A549 (cell line): ENCODE results near the gene ZER1. TPM values are rescaled to one million over a fixed set of nuclear protein-coding genes. Genes with fewer than 3 reads are reported as not detected.

ENCODE experiments used
- ATAC-seq, 2 experiments: fragments of 200-7000 bp in 1 of 2; fragments of >200 bp in 1 of 2; cut with Nextera tagmentation in 1 of 2; cut with Tn5 transposase in 1 of 2; 3 replicates each; pipeline versions ENCODE4 v1.8.0 to v1.9.1; 2018 to 2020; ENCODE audit warnings: mild to moderate bottlenecking in 1 of 2, moderate library complexity in 1 of 2
- CTCF ChIA-PET: fragments of 300-600 bp; sonication (Branson Sonifier 250); formaldehyde crosslinking; extraction: SDS; loops from one replicate; lab custom pipeline; 2021; ENCODE audit warnings: antibody characterized with exemption, inconsistent platforms; lab: Yijun Ruan, JAX
- POLR2A ChIA-PET: fragments of 350-600 bp; formaldehyde crosslinking; extraction: SDS; loops from one replicate; lab custom pipeline; 2021; ENCODE audit warnings: antibody characterized with exemption, inconsistent platforms; lab: Yijun Ruan, JAX
- DNase-seq, 2 experiments: peaks; one replicate each; pipeline versions ENCODE4 v3.0.0 to v3.0.0-alpha.2; 2011 to 2016; ENCODE audit warnings: low read depth in 1 of 2, low spot score in 1 of 2
- FAIRE-seq: peaks from 2 replicates; lab custom pipeline; 2011; peaks lifted over from hg19 to GRCh38; lab: Jason Lieb, UNC
- H3K27ac ChIP-seq, 2 experiments: fragments of >200 bp; sonication (Bioruptor Twin); formaldehyde crosslinking; 3 replicates each; pipeline ENCODE4 v1.5.1; 2016 to 2017
- H3K4me1 ChIP-seq: fragments of >200 bp; sonication (Bioruptor Twin); formaldehyde crosslinking; 3 replicates; pipeline ENCODE4 v1.6.1; 2016
- H3K4me2 ChIP-seq: fragments of >200 bp; sonication (Bioruptor Twin); formaldehyde crosslinking; 3 replicates; pipeline ENCODE4 v1.6.1; 2016
- H3K4me3 ChIP-seq: fragments of >200 bp; sonication (Bioruptor Twin); formaldehyde crosslinking; 3 replicates; pipeline ENCODE4 v1.5.1; 2016
- H3K9me3 ChIP-seq: fragments of >200 bp; sonication (Bioruptor Twin); formaldehyde crosslinking; 3 replicates; pipeline ENCODE4 v1.6.1; 2016
- BHLHE40 ChIP-seq: IDR thresholded peaks from 2 replicates; pipeline ENCODE4 v1.6.1; 2012; ENCODE audit warnings: low read depth, low read length, inconsistent platforms
- CBX2 ChIP-seq: fragments of 200-600 bp; sonication (generic); IDR thresholded peaks from 2 replicates; pipeline ENCODE4 v1.6.1; 2016; ENCODE audit warnings: low read depth, mild to moderate bottlenecking, borderline replicate concordance
- CBX8 ChIP-seq: fragments of 200-600 bp; sonication (generic); IDR thresholded peaks from 2 replicates; pipeline ENCODE4 v1.6.1; 2016
- CEBPB ChIP-seq, 2 experiments: fragments of >200 bp in 1 of 2; sonication (Bioruptor Twin) in 1 of 2; formaldehyde crosslinking in 1 of 2; IDR thresholded peaks; 2 replicates each; pipeline ENCODE4 v1.6.1; 2012 to 2016
- CHD2 ChIP-seq: fragments of 150-350 bp; IDR thresholded peaks from 2 replicates; pipeline ENCODE4 v1.6.1; 2014; ENCODE audit warnings: low read length; ENCODE audit not compliant: partially characterized antibody
- E2F6 ChIP-seq: IDR thresholded peaks from 2 replicates; pipeline ENCODE4 v1.6.1; 2012; ENCODE audit warnings: low read depth, borderline replicate concordance
- EHF ChIP-seq: fragments of 250-450 bp; sonication (Bioruptor Pico); IDR thresholded peaks from 2 replicates; pipeline ENCODE4 v1.5.0; 2020; ENCODE audit warnings: mild to moderate bottlenecking
- EP300 ChIP-seq, 2 experiments: fragments of >200 bp; sonication (Bioruptor Twin); formaldehyde crosslinking; IDR thresholded peaks; 2 replicates in 1 of 2; 3 replicates in 1 of 2; pipeline ENCODE4 v1.6.1; 2016 to 2017
- JUNB ChIP-seq: fragments of >200 bp; sonication (Bioruptor Twin); formaldehyde crosslinking; IDR thresholded peaks from 2 replicates; pipeline ENCODE4 v1.6.1; 2016
- MYC ChIP-seq: IDR thresholded peaks from 2 replicates; pipeline ENCODE4 v1.6.1; 2012; ENCODE audit warnings: mild to moderate bottlenecking, inconsistent platforms, low read length, improper control_type of control experiment, borderline replicate concordance
- NFE2L2 ChIP-seq: fragments of 150-350 bp; conservative IDR thresholded peaks from 2 replicates; pipeline ENCODE4 v1.6.1; 2014; ENCODE audit warnings: low read length
- NPAS2 ChIP-seq: fragments of 250-450 bp; sonication (Bioruptor Pico); IDR thresholded peaks from 2 replicates; pipeline ENCODE4 v1.8.0; 2022; ENCODE audit warnings: mild to moderate bottlenecking, moderate library complexity, borderline replicate concordance
- PHF8 ChIP-seq: fragments of 200-600 bp; sonication (generic); IDR thresholded peaks from 2 replicates; pipeline ENCODE4 v1.6.1; 2016; ENCODE audit warnings: low read depth, mild to moderate bottlenecking, antibody characterized with exemption, moderate library complexity, borderline replicate concordance
- RFX5 ChIP-seq: fragments of 450-650 bp; IDR thresholded peaks from 2 replicates; pipeline ENCODE4 v1.7.1; 2014; ENCODE audit warnings: antibody characterized with exemption, mild to moderate bottlenecking, moderate library complexity
- SREBF2 ChIP-seq: fragments of 450-650 bp; IDR thresholded peaks from 2 replicates; pipeline ENCODE4 v1.6.1; 2014; ENCODE audit warnings: mild to moderate bottlenecking, moderate library complexity
- TP53 ChIP-seq: fragments of 250-450 bp; sonication (Bioruptor Pico); IDR thresholded peaks from 2 replicates; pipeline ENCODE4 v1.5.0; 2021; ENCODE audit warnings: mild to moderate bottlenecking, moderate library complexity
- WGBS: methylation state at CpG from one replicate; pipeline ENCODE4 v1.1.6; 2017; ENCODE audit errors: missing lambda C conversion rate; 5-methylcytosine and 5-hydroxymethylcytosine counted together
- polyA plus RNA-seq, 4 experiments: library from polyadenylated mRNA; depleted of rRNA in 3 of 4; stranded (reverse); fragments of >200 nt; fragmentation: RNase III in 1 of 4; extraction: RNeasy Plus Mini Kit Qiagen cat#74134 plus additional on column Dnase treatment in 1 of 4; gene quantifications; 2 replicates in 3 of 4; 3 replicates in 1 of 4; pipeline ENCODE4 v1.2.3, GENCODE V29; 2011 to 2017
- TF ChIP-seq, protein P1 (sequence below): IDR thresholded peaks from 2 replicates; pipeline ENCODE4 v1.6.1; 2012
- TF ChIP-seq, protein P2 (sequence below): fragments of 200-600 bp; sonication (generic); IDR thresholded peaks from 2 replicates; pipeline ENCODE4 v1.6.1; 2016; ENCODE audit warnings: antibody characterized with exemption, mild to moderate bottlenecking, moderate library complexity
- TF ChIP-seq, protein P3 (sequence below): fragments of >200 bp; sonication (Bioruptor Twin); formaldehyde crosslinking; IDR thresholded peaks from 2 replicates; pipeline ENCODE4 v1.6.1; 2016
- TF ChIP-seq, protein P4 (sequence below): fragments of 250-450 bp; sonication (Bioruptor Pico); IDR thresholded peaks from 2 replicates; pipeline ENCODE4 v1.5.0; 2020; ENCODE audit warnings: low read depth, mild to moderate bottlenecking, moderate library complexity

ZER1 gene
- polyA plus RNA-seq, 2 of the 4 experiments (the other 2 are of a cell fraction): 9.1 to 13.4 TPM

DNA sequence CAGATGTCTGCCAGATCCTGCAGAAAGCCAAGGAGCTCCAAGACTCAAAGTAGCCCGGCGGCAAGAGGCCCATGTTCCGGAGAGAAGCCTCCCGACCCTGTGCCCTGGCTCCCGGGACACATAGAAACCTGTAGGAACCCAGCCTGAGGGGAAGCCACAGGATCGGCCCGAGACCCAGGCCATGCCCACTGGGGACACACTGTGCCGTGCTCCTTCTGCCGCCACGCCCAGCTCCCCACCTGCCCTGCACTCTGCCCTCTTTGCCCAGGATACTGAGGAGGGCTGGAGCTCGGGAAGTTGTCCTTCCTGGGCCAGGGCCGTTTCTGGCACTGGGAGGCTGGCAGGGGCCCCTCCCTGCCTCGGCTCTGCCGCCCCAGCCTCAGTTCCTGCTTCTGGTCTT lies 36.1 kb upstream of the ZER1 start:
- no peak overlapping the region for H3K4me3 ChIP-seq
- 92% methylated on average over 12 of the region's 14 CpGs for WGBS
- H3K27ac ChIP-seq: no peak overlapping the region
- POLR2A ChIA-PET: no interaction called here
- no peak for FAIRE-seq
- H3K4me1 ChIP-seq: no peaks in the 10 kb centered on the region
- no peak for ATAC-seq
- TF ChIP-seq E2F6: no peak
- no peak for TF ChIP-seq BHLHE40
- TF ChIP-seq, protein P1, sequence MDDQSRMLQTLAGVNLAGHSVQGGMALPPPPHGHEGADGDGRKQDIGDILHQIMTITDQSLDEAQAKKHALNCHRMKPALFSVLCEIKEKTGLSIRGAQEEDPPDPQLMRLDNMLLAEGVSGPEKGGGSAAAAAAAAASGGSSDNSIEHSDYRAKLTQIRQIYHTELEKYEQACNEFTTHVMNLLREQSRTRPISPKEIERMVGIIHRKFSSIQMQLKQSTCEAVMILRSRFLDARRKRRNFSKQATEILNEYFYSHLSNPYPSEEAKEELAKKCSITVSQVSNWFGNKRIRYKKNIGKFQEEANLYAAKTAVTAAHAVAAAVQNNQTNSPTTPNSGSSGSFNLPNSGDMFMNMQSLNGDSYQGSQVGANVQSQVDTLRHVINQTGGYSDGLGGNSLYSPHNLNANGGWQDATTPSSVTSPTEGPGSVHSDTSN: no peak
- no peak for TF ChIP-seq JUNB
- no peak for TF ChIP-seq SREBF2
- no peak for TF ChIP-seq MYC
- no peak for TF ChIP-seq PHF8
- no peak for TF ChIP-seq RFX5
- TF ChIP-seq EP300 (IDR thresholded peaks at IDR 0.05): no peak
- no peak for TF ChIP-seq CEBPB (IDR thresholded peaks at IDR 0.05)
- TF ChIP-seq NPAS2 (CRISPR knock-in tag): no peak
- TF ChIP-seq CBX2: no peak
- TF ChIP-seq, protein P2, sequence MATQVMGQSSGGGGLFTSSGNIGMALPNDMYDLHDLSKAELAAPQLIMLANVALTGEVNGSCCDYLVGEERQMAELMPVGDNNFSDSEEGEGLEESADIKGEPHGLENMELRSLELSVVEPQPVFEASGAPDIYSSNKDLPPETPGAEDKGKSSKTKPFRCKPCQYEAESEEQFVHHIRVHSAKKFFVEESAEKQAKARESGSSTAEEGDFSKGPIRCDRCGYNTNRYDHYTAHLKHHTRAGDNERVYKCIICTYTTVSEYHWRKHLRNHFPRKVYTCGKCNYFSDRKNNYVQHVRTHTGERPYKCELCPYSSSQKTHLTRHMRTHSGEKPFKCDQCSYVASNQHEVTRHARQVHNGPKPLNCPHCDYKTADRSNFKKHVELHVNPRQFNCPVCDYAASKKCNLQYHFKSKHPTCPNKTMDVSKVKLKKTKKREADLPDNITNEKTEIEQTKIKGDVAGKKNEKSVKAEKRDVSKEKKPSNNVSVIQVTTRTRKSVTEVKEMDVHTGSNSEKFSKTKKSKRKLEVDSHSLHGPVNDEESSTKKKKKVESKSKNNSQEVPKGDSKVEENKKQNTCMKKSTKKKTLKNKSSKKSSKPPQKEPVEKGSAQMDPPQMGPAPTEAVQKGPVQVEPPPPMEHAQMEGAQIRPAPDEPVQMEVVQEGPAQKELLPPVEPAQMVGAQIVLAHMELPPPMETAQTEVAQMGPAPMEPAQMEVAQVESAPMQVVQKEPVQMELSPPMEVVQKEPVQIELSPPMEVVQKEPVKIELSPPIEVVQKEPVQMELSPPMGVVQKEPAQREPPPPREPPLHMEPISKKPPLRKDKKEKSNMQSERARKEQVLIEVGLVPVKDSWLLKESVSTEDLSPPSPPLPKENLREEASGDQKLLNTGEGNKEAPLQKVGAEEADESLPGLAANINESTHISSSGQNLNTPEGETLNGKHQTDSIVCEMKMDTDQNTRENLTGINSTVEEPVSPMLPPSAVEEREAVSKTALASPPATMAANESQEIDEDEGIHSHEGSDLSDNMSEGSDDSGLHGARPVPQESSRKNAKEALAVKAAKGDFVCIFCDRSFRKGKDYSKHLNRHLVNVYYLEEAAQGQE: no peak
- TF ChIP-seq TP53 (CRISPR knock-in tag): no peak
- TF ChIP-seq EHF (CRISPR knock-in tag): no peak
- no peak for TF ChIP-seq CBX8
- no peak for TF ChIP-seq NFE2L2
- no peak overlapping the region for H3K4me2 ChIP-seq
- H3K9me3 ChIP-seq: no peaks in the 10 kb centered on the region
- CTCF ChIA-PET: interaction anchor here (0.5 to 2.5 kb wide), 4 partner anchors 10 to 75 kb away, joined by 3 to 11 read pairs (median 4); partner anchors contain the start of gene ENDOG
- DNase-seq: no peak

- ATAC-seq (no peak), FAIRE-seq (no peak), DNase-seq (no peak)
- ChIA-PET CTCF (interaction anchor here (0.7 to 3.4 kb wide), 3 partner anchors 13 to 243 kb away, joined by 4 to 22 read pairs (median 4); partner anchors contain the start of gene ENDOG), POLR2A (interaction anchor here (1.6 kb wide), 1 partner anchor 12 kb away, joined by 7 read pairs; the partner anchor contains the start of gene ENDOG)
- TF ChIP-seq, protein P3, sequence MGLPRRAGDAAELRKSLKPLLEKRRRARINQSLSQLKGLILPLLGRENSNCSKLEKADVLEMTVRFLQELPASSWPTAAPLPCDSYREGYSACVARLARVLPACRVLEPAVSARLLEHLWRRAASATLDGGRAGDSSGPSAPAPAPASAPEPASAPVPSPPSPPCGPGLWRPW: no peak
- TF ChIP-seq, protein P4, sequence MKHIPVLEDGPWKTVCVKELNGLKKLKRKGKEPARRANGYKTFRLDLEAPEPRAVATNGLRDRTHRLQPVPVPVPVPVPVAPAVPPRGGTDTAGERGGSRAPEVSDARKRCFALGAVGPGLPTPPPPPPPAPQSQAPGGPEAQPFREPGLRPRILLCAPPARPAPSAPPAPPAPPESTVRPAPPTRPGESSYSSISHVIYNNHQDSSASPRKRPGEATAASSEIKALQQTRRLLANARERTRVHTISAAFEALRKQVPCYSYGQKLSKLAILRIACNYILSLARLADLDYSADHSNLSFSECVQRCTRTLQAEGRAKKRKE (CRISPR knock-in tag): no peak
- no peak for TF ChIP-seq CHD2
- no peaks in the 10 kb centered on the region for H3K9me3 ChIP-seq
- WGBS: 83% methylated on average over 13 of the region's 14 CpGs
- H3K4me2 ChIP-seq: no peak overlapping the region
- no peaks in the 10 kb centered on the region for H3K4me1 ChIP-seq
- H3K4me3 ChIP-seq: no peak overlapping the region
- H3K27ac ChIP-seq: no peak overlapping the region
Measured at GRCh38 chr9:128805661-128806060, 33.9 kb upstream of the ZER1 start.
